HepG2 (cell line): ENCODE measurements around the gene MGMT.

ENCODE experiments used
- CBX2 ChIP-seq, 2 experiments: fragments of 200-600 bp in 1 of 2; sonication (generic); formaldehyde crosslinking in 1 of 2; IDR thresholded peaks; 2 replicates each; pipeline versions ENCODE4 v1.7.0 to v1.8.1; 2018 to 2022; ENCODE audit warnings: low read depth in 2 of 2, low read length in 1 of 2, mild to moderate bottlenecking in 1 of 2, missing genetic modification reagents in 1 of 2
- DZIP1 ChIP-seq: sonication (generic); formaldehyde crosslinking; IDR thresholded peaks from 2 replicates; pipeline ENCODE4 v1.5.0; 2020; ENCODE audit warnings: mild to moderate bottlenecking, missing genetic modification reagents
- HNRNPLL ChIP-seq: fragments of 200-400 bp; formaldehyde crosslinking; IDR thresholded peaks from 2 replicates; pipeline ENCODE4 v1.6.1; 2017; ENCODE audit warnings: mild to moderate bottlenecking, low read depth, low read length; ENCODE audit not compliant: poor library complexity, severe bottlenecking
- MAZ ChIP-seq, 2 experiments: sonication (generic) in 1 of 2; formaldehyde crosslinking in 1 of 2; IDR thresholded peaks; 2 replicates each; pipeline versions ENCODE4 v1.5.0 to v1.6.1; 2012 to 2020; ENCODE audit warnings: low read depth in 2 of 2, mild to moderate bottlenecking in 2 of 2, borderline replicate concordance in 1 of 2, improper control_type of control experiment in 1 of 2, low read length in 1 of 2, missing genetic modification reagents in 1 of 2, moderate library complexity in 1 of 2
- NCOA2 ChIP-seq: sonication (generic); formaldehyde crosslinking; IDR thresholded peaks from 2 replicates; pipeline ENCODE4 v1.8.0; 2022; ENCODE audit warnings: inconsistent platforms
- REST ChIP-seq, 2 experiments: IDR thresholded peaks; 2 replicates each; pipeline ENCODE4 v1.6.1; 2011 to 2012; ENCODE audit warnings: low read length in 2 of 2, borderline replicate concordance in 1 of 2, low read depth in 1 of 2, mild to moderate bottlenecking in 1 of 2, moderate library complexity in 1 of 2
- SUZ12 ChIP-seq: fragments of 150-350 bp; IDR thresholded peaks from 2 replicates; pipeline ENCODE4 v1.6.1; 2014; ENCODE audit warnings: low read depth, low read length
- ZFP82 ChIP-seq: sonication (generic); formaldehyde crosslinking; IDR thresholded peaks from 2 replicates; pipeline ENCODE4 v1.5.1; 2020; ENCODE audit warnings: mild to moderate bottlenecking, missing genetic modification reagents, borderline replicate concordance
- ZNF10 ChIP-seq: sonication (generic); formaldehyde crosslinking; IDR thresholded peaks from 2 replicates; pipeline ENCODE4 v1.4.0; 2020; ENCODE audit warnings: mild to moderate bottlenecking, low read depth, missing genetic modification reagents, borderline replicate concordance
- ZNF224 ChIP-seq: sonication (generic); formaldehyde crosslinking; IDR thresholded peaks from 2 replicates; pipeline ENCODE4 v1.5.0; 2020; ENCODE audit warnings: mild to moderate bottlenecking, missing genetic modification reagents
- ZNF468 ChIP-seq: sonication (generic); formaldehyde crosslinking; IDR thresholded peaks from 2 replicates; pipeline ENCODE4 v1.8.0; 2022; ENCODE audit warnings: mild to moderate bottlenecking, moderate library complexity, missing genetic modification reagents
- TF ChIP-seq, protein P1 (sequence below): sonication (generic); formaldehyde crosslinking; IDR thresholded peaks from 2 replicates; pipeline ENCODE4 v1.5.0; 2020; ENCODE audit warnings: mild to moderate bottlenecking, missing genetic modification reagents, moderate library complexity

DNA sequence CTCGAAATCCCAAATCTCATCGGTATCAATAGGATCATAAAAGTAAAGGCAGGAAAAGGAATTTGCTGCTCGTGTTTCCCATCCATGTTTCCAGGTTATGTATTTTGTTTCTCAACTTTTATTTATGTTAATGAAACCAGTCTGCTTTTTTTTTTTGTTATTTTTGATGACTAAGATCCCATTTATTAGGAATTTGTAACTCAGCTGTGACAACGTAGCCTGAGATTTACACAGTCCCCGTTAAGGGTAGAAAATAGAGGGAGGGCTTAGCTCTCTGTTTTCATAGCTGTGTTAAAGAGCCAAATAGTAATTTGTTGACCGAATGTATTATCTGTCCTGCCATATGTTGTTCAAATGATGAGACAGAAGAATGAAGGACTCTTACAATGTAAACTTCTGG, 164.0 kb downstream of the MGMT start:
- no peak for TF ChIP-seq REST (IDR thresholded peaks at IDR 0.05; ENCODE audit: borderline replicate concordance in 1 of 2, low read depth in 1 of 2, low read length in 2 of 2)
- no peak for TF ChIP-seq MAZ (IDR thresholded peaks at IDR 0.05; ENCODE audit: borderline replicate concordance, low read depth, low read length)
- no peak for TF ChIP-seq MAZ (CRISPR knock-in tag; IDR thresholded peaks at IDR 0.05; ENCODE audit: low read depth)
- no peak for TF ChIP-seq ZNF10 (CRISPR knock-in tag)
- no peak for TF ChIP-seq ZNF224
- TF ChIP-seq NCOA2 (CRISPR knock-in tag), result no peak
- TF ChIP-seq DZIP1 (CRISPR knock-in tag), result no peak
- TF ChIP-seq, protein P1, sequence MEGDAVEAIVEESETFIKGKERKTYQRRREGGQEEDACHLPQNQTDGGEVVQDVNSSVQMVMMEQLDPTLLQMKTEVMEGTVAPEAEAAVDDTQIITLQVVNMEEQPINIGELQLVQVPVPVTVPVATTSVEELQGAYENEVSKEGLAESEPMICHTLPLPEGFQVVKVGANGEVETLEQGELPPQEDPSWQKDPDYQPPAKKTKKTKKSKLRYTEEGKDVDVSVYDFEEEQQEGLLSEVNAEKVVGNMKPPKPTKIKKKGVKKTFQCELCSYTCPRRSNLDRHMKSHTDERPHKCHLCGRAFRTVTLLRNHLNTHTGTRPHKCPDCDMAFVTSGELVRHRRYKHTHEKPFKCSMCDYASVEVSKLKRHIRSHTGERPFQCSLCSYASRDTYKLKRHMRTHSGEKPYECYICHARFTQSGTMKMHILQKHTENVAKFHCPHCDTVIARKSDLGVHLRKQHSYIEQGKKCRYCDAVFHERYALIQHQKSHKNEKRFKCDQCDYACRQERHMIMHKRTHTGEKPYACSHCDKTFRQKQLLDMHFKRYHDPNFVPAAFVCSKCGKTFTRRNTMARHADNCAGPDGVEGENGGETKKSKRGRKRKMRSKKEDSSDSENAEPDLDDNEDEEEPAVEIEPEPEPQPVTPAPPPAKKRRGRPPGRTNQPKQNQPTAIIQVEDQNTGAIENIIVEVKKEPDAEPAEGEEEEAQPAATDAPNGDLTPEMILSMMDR, result no peak
- no peak for TF ChIP-seq ZFP82 (CRISPR knock-in tag)
- no peak for TF ChIP-seq HNRNPLL
- TF ChIP-seq CBX2 (IDR thresholded peaks at IDR 0.05; ENCODE audit: low read depth, low read length), result no peak
- TF ChIP-seq CBX2 (CRISPR knock-in tag; IDR thresholded peaks at IDR 0.05; ENCODE audit: low read depth), result no peak
- TF ChIP-seq ZNF468 (CRISPR knock-in tag), result no peak
- no peak for TF ChIP-seq SUZ12
